ENCODE results near the gene RHBDF2.

The RHBDF2 gene

DNA sequence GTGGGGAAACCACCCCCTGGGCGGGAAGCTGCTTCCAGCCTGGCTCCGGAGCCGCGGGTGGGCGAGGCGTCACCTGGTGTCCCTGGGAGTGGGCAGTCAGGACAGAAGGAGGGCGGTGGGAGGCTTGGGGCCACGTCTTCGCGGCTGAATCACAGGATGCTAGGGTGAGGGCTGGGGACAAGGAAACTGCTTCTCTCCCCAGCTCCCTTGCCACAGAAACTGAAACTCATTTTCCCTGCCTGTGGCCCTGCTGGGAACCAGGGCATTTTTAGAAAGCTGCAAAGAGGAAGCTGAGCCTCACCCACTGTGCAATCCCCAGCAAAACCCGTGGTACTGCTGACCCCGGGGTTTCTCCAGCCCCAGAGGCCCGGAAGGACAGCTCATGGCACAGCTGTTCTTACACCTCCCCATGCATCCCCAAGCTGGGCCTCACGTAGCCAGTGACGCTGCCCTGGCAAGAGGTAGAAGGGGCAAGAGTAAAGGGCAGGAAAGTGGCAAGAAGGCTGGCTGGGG is 8.2 kb downstream of the RHBDF2 start:
- no peak overlapping the region for H2BK120ac ChIP-seq (ENCODE audit: insufficient read depth, low read length, poor library complexity)
- WGBS (ENCODE audit: extremely low coverage, insufficient coverage, insufficient read length), result no CpG with 5 or more reads among the region's 15 CpGs
- H3K9me3 ChIP-seq (ENCODE audit: insufficient read depth, low read depth, low read length), result peaks cover 4% of the 10 kb centered on the region
- no peaks in the 10 kb centered on the region for H3K79me1 ChIP-seq (ENCODE audit: low read length)
- H3K27me3 ChIP-seq (ENCODE audit: insufficient read depth, low read length), result no peaks in the 10 kb centered on the region
- no peak overlapping the region for H3K23ac ChIP-seq (ENCODE audit: low read length)
- H4K8ac ChIP-seq (ENCODE audit: low read depth, low read length), result no peak overlapping the region
- H3K79me2 ChIP-seq (ENCODE audit: control insufficient read depth, insufficient read depth, low read length, poor library complexity), result no peaks in the 10 kb centered on the region
- H3K18ac ChIP-seq (ENCODE audit: low read length), result no peak overlapping the region
- H3K4me1 ChIP-seq (ENCODE audit: control insufficient read depth in 1 of 2, insufficient read depth in 2 of 2, low read length in 2 of 2), result peaks cover 0 to 10% of the 10 kb centered on the region in 2 experiments
- H2BK5ac ChIP-seq (ENCODE audit: low read depth, low read length, poor library complexity), result no peak overlapping the region
- H3K4me2 ChIP-seq (ENCODE audit: low read length), result no peak overlapping the region
- no peak overlapping the region for H3K4ac ChIP-seq (ENCODE audit: low read depth, low read length)
- H2BK12ac ChIP-seq (ENCODE audit: low read length), result no peak overlapping the region
- H4K12ac ChIP-seq (ENCODE audit: low read depth, low read length), result no peak overlapping the region
- H3K4me3 ChIP-seq (ENCODE audit: low read depth, low read length), result no peak overlapping the region
- no peak overlapping the region for H4K91ac ChIP-seq (ENCODE audit: low read depth, low read length)
- H3K9ac ChIP-seq (ENCODE audit: low read length), result no peak overlapping the region
- no peaks in the 10 kb centered on the region for H3K36me3 ChIP-seq (ENCODE audit: control insufficient read depth in 1 of 2, insufficient read depth in 2 of 2, low read length in 2 of 2)
- H2AFZ ChIP-seq (ENCODE audit: insufficient read depth, low read length, poor library complexity), result no peak overlapping the region
- H3K27ac ChIP-seq (ENCODE audit: low read depth, low read length), result no peak overlapping the region
- peak; percentile 47 to 48 for DNase-seq
- no peak overlapping the region for H3K14ac ChIP-seq (ENCODE audit: low read length)
- H2AK5ac ChIP-seq (ENCODE audit: low read length), result no peak overlapping the region

DNA sequence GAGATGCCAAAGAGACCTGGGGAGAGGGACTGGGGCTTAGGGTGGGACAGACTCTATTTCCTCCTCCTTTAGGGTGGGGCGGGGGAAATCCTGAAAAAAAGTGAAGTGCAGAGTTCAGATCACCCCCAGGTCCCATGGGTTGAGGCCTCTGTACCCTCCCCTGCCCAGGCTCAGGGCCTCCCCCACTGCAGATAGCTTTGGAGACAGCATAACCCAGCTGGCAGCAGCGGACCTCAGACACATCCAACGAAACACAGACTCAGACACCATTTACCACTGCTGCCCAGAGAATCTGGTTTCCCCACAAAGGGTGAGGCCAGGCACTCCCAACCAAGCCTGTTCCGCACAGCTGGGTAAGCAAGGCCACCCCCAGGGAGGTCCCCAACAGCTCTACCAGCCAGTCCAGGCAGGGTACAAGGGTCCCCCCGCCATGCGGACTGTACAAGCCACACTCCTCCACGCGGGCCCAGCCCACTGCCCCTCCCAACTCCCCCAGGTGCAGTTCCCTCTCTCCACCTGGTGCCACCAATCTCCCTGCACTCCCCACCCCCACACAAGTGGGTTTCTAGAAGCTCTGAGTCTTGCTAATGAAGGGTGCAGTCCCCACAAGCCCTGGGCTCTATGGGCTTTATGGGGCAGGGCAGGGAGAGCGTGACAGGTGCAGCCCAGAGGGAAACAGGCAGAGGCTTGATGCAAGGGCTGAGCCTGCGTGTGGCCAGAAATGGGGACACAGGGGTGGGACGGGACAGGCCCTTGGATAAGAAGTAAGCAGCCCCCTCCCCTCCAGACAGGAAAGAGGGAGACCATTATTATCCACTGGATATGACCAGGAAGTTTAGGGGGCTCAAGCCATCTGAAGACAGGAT is 8.9 kb downstream of the RHBDF2 start:
- Histone ChIP-seq H3K4ac (ENCODE audit: low read depth, low read length) (no peak overlapping the region), H3K9ac (ENCODE audit: low read length) (no peak overlapping the region), H3K4me3 (ENCODE audit: low read depth, low read length) (no peak overlapping the region), H3K36me3 (ENCODE audit: control insufficient read depth in 1 of 2, insufficient read depth in 2 of 2, low read length in 2 of 2) (no peaks in the 10 kb centered on the region), H3K4me1 (ENCODE audit: control insufficient read depth in 1 of 2, insufficient read depth in 2 of 2, low read length in 2 of 2) (peaks cover 0 to 5% of the 10 kb centered on the region in 2 experiments), H3K27me3 (ENCODE audit: insufficient read depth, low read length) (no peaks in the 10 kb centered on the region), H2BK5ac (ENCODE audit: low read depth, low read length, poor library complexity) (no peak overlapping the region), H3K4me2 (ENCODE audit: low read length) (no peak overlapping the region), H3K9me3 (ENCODE audit: insufficient read depth, low read depth, low read length) (peaks cover 1% of the 10 kb centered on the region), H3K18ac (ENCODE audit: low read length) (no peak overlapping the region), H3K14ac (ENCODE audit: low read length) (no peak overlapping the region), H3K79me1 (ENCODE audit: low read length) (no peaks in the 10 kb centered on the region), H3K27ac (ENCODE audit: low read depth, low read length) (no peak overlapping the region), H4K8ac (ENCODE audit: low read depth, low read length) (no peak overlapping the region), H2BK120ac (ENCODE audit: insufficient read depth, low read length, poor library complexity) (no peak overlapping the region), H3K23ac (ENCODE audit: low read length) (no peak overlapping the region), H4K12ac (ENCODE audit: low read depth, low read length) (no peak overlapping the region), H4K91ac (ENCODE audit: low read depth, low read length) (no peak overlapping the region), H2AK5ac (ENCODE audit: low read length) (no peak overlapping the region), H2BK12ac (ENCODE audit: low read length) (no peak overlapping the region), H3K79me2 (ENCODE audit: control insufficient read depth, insufficient read depth, low read length, poor library complexity) (no peaks in the 10 kb centered on the region), H2AFZ (ENCODE audit: insufficient read depth, low read length, poor library complexity) (no peak overlapping the region)
- no CpG with 5 or more reads among the region's 11 CpGs for WGBS (ENCODE audit: extremely low coverage, insufficient coverage, insufficient read length)
- DNase-seq, result no peak

DNA sequence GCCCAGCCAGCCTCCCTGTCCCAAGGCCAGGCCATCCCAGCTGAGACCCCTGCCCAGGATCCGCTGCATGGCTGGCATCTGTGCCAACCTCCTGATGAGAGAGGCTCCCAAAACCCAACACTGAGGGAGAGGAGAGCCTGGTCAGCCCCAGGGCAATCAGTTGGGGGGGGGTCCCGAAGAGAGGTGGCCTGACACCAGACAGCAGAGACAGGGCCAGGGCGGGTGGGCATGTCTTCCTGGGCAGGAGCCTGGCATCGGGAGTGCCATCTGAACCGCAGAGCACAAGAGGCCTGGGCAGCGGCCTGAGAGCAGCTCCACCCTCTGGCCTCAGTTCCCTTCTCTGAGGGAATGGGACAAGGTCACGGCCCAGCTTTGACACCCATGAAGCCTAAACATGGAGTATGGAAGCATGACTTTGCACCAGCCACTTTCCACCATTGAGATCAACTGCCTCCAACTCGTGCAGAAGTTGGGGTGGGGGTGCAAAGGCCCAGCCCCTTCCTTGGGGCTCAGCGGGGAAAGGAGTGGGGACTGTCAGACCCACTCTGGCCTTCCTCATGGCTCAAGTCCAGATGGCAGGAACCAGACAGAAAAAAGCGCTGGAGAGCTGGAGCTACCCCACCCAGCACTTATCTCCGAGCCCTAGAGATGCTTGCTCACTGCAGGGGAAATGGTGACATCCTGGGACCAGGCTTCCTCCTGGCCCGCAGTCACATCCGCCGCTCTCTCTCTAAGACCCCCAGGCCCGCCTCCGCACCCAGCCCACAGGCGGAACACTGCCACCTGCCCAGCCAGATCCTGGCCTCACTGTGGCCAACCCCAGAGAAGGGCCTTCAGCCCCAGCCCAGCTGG is 9.7 kb downstream of the RHBDF2 start:
- H3K4me2 ChIP-seq (ENCODE audit: low read length), result no peak overlapping the region
- no peak overlapping the region for H3K9ac ChIP-seq (ENCODE audit: low read length)
- H4K8ac ChIP-seq (ENCODE audit: low read depth, low read length), result no peak overlapping the region
- no peaks in the 10 kb centered on the region for H3K79me1 ChIP-seq (ENCODE audit: low read length)
- no peak overlapping the region for H3K4ac ChIP-seq (ENCODE audit: low read depth, low read length)
- H2BK5ac ChIP-seq (ENCODE audit: low read depth, low read length, poor library complexity), result no peak overlapping the region
- no peaks in the 10 kb centered on the region for H3K36me3 ChIP-seq (ENCODE audit: control insufficient read depth in 1 of 2, insufficient read depth in 2 of 2, low read length in 2 of 2)
- H2AFZ ChIP-seq (ENCODE audit: insufficient read depth, low read length, poor library complexity), result peak overlapping the region; percentile 30
- H2BK120ac ChIP-seq (ENCODE audit: insufficient read depth, low read length, poor library complexity), result no peak overlapping the region
- H3K23ac ChIP-seq (ENCODE audit: low read length), result no peak overlapping the region
- H3K79me2 ChIP-seq (ENCODE audit: control insufficient read depth, insufficient read depth, low read length, poor library complexity), result no peaks in the 10 kb centered on the region
- peaks cover 0 to 3% of the 10 kb centered on the region in 2 experiments for H3K4me1 ChIP-seq (ENCODE audit: control insufficient read depth in 1 of 2, insufficient read depth in 2 of 2, low read length in 2 of 2)
- WGBS (ENCODE audit: extremely low coverage, insufficient coverage, insufficient read length), result no CpG with 5 or more reads among the region's 17 CpGs
- H2BK12ac ChIP-seq (ENCODE audit: low read length), result no peak overlapping the region
- H4K12ac ChIP-seq (ENCODE audit: low read depth, low read length), result no peak overlapping the region
- no peak overlapping the region for H4K91ac ChIP-seq (ENCODE audit: low read depth, low read length)
- DNase-seq, result no peak
- H3K14ac ChIP-seq (ENCODE audit: low read length), result no peak overlapping the region
- H3K27ac ChIP-seq (ENCODE audit: low read depth, low read length), result no peak overlapping the region
- no peak overlapping the region for H3K18ac ChIP-seq (ENCODE audit: low read length)
- no peak overlapping the region for H2AK5ac ChIP-seq (ENCODE audit: low read length)
- H3K27me3 ChIP-seq (ENCODE audit: insufficient read depth, low read length), result no peaks in the 10 kb centered on the region
- no peak overlapping the region for H3K4me3 ChIP-seq (ENCODE audit: low read depth, low read length)
- H3K9me3 ChIP-seq (ENCODE audit: insufficient read depth, low read depth, low read length), result no peaks in the 10 kb centered on the region

DNA sequence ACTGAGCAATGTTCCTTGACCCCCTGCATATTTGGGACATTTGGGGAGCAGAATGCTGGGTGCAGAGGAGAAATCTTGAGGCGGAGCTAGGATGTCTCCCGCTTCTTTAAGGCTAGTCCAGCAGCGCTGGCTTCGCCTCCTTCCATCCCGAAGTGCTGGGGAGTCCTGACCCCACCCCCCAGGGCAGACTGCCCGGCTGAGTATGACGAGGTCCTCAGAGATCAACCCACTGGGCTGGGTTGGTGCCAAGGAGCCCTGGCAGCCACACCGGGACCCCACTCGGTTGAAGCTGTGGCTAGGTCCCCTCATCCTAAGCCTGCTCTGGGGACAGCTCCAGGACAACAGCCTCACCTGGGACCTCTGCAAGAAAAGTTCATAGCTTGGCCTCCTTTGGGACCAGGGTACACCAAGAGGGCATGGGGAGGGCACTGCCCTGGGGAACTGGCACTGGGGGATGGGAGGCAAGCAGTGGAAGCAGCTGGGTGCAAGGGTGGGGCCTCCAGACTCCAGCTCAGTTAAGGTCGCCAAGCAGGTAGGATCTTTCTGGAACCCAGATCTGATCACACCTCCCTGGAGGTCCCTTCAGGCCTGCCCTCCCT is 11.0 kb downstream of the RHBDF2 start:
- Histone ChIP-seq H4K8ac (ENCODE audit: low read depth, low read length) (no peak overlapping the region), H3K9ac (ENCODE audit: low read length) (no peak overlapping the region), H3K23ac (ENCODE audit: low read length) (no peak overlapping the region)

More for the DNA sequence above, 11.0 kb downstream of the RHBDF2 start:
- no peak overlapping the region for H3K14ac ChIP-seq (ENCODE audit: low read length)
- no peaks in the 10 kb centered on the region for H3K79me2 ChIP-seq (ENCODE audit: control insufficient read depth, insufficient read depth, low read length, poor library complexity)
- WGBS (ENCODE audit: extremely low coverage, insufficient coverage, insufficient read length), result no CpG with 5 or more reads among the region's 10 CpGs
- H2AFZ ChIP-seq (ENCODE audit: insufficient read depth, low read length, poor library complexity), result no peak overlapping the region
- no peak overlapping the region for H3K18ac ChIP-seq (ENCODE audit: low read length)
- no peak overlapping the region for H3K4me2 ChIP-seq (ENCODE audit: low read length)
- H3K27ac ChIP-seq (ENCODE audit: low read depth, low read length), result no peak overlapping the region
- no peak for DNase-seq
- no peak overlapping the region for H3K4ac ChIP-seq (ENCODE audit: low read depth, low read length)
- no peak overlapping the region for H2BK5ac ChIP-seq (ENCODE audit: low read depth, low read length, poor library complexity)
- H3K36me3 ChIP-seq (ENCODE audit: control insufficient read depth in 1 of 2, insufficient read depth in 2 of 2, low read length in 2 of 2), result no peaks in the 10 kb centered on the region
- H3K4me3 ChIP-seq (ENCODE audit: low read depth, low read length), result no peak overlapping the region
- H2BK120ac ChIP-seq (ENCODE audit: insufficient read depth, low read length, poor library complexity), result no peak overlapping the region
- no peaks in the 10 kb centered on the region for H3K27me3 ChIP-seq (ENCODE audit: insufficient read depth, low read length)
- H4K91ac ChIP-seq (ENCODE audit: low read depth, low read length), result no peak overlapping the region
- no peak overlapping the region for H4K12ac ChIP-seq (ENCODE audit: low read depth, low read length)
- H3K79me1 ChIP-seq (ENCODE audit: low read length), result no peaks in the 10 kb centered on the region
- no peak overlapping the region for H2AK5ac ChIP-seq (ENCODE audit: low read length)
- peaks cover 0 to 3% of the 10 kb centered on the region in 2 experiments for H3K4me1 ChIP-seq (ENCODE audit: control insufficient read depth in 1 of 2, insufficient read depth in 2 of 2, low read length in 2 of 2)
- no peaks in the 10 kb centered on the region for H3K9me3 ChIP-seq (ENCODE audit: insufficient read depth, low read depth, low read length)
- H2BK12ac ChIP-seq (ENCODE audit: low read length), result no peak overlapping the region

All from trophoblast cell (in vitro differentiated cells and primary cell).